ENCODE measurements around the gene CYRIA.

GRCh38 chr2:16645088-16645487, 20.5 kb downstream of the CYRIA start:
- TF ChIP-seq CTCF (IDR thresholded peaks at IDR 0.05) (no peak), POLR2A (IDR thresholded peaks at IDR 0.05) (no peak), POLR2AphosphoS5 (IDR thresholded peaks at IDR 0.05) (no peak), EP300 (IDR thresholded peaks at IDR 0.05) (no peak)

Measured in stomach (tissue), 4 donors.